T-helper 1 cell treated with Interleukin-12 subunit alpha and Interleukin-12 subunit beta and Interleukin-4 antibody, amounts not matched to agents 30 μg/mL and 1 μg/mL, for 36 hours (primary cell): Measurements from ENCODE around the gene CELF5.

Experiments used
- H3K27ac Mint-ChIP-seq: one replicate; pipeline ENCODE4 v1.8.0; 2021; ENCODE audit warnings: mild to moderate bottlenecking, mixed read lengths
- H3K27me3 Mint-ChIP-seq: one replicate; pipeline ENCODE4 v1.8.0; 2021; ENCODE audit warnings: low read depth, mixed read lengths
- H3K36me3 Mint-ChIP-seq: one replicate; pipeline ENCODE4 v1.8.0; 2021; ENCODE audit warnings: low read depth, mixed read lengths
- H3K4me1 Mint-ChIP-seq: one replicate; pipeline ENCODE4 v1.8.0; 2021; ENCODE audit warnings: low read depth, mixed read lengths
- H3K4me3 Mint-ChIP-seq: one replicate; pipeline ENCODE4 v1.8.0; 2021; ENCODE audit warnings: mild to moderate bottlenecking, moderate library complexity, mixed read lengths
- H3K9me3 Mint-ChIP-seq: one replicate; pipeline ENCODE4 v1.8.0; 2021; ENCODE audit warnings: mixed read lengths

Gene CELF5

GRCh38 chr19:3224346-3225168 is at the start of gene CELF5:
Gene CELF5 (plus strand): TSS chr19:3224661. CDS start chr19:3224740, 79 bp downstream.
- Mint-ChIP-seq H3K9me3 (no peaks in the 10 kb centered on the region), H3K36me3 (no peaks in the 10 kb centered on the region), H3K27me3 (peaks cover 25% of the 10 kb centered on the region), H3K4me3 (no peak within 1 kb of the TSS), H3K27ac (no peak within 1 kb of the TSS), H3K4me1 (no peaks in the 10 kb centered on the region)

GRCh38 chr19:3175781-3176714 is 48.4 kb upstream of the CELF5 start:
- no peaks in the 10 kb centered on the region for H3K27me3 Mint-ChIP-seq
- peak overlapping the region; percentile 99 for H3K27ac Mint-ChIP-seq
- peak overlapping the region; percentile 82 for H3K4me3 Mint-ChIP-seq
- H3K36me3 Mint-ChIP-seq: peaks cover 35% of the 10 kb centered on the region
- no peaks in the 10 kb centered on the region for H3K9me3 Mint-ChIP-seq
- H3K4me1 Mint-ChIP-seq: peaks cover 19% of the 10 kb centered on the region

- Mint-ChIP-seq H3K27me3 (no peaks in the 10 kb centered on the region), H3K4me1 (peaks cover 16% of the 10 kb centered on the region), H3K9me3 (no peaks in the 10 kb centered on the region), H3K4me3 (peak overlapping the region; percentile 82), H3K36me3 (peaks cover 34% of the 10 kb centered on the region), H3K27ac (peak overlapping the region; percentile 99)
These were observed 47.6 kb upstream of the CELF5 start for GRCh38 chr19:3176715-3177501.

DNA sequence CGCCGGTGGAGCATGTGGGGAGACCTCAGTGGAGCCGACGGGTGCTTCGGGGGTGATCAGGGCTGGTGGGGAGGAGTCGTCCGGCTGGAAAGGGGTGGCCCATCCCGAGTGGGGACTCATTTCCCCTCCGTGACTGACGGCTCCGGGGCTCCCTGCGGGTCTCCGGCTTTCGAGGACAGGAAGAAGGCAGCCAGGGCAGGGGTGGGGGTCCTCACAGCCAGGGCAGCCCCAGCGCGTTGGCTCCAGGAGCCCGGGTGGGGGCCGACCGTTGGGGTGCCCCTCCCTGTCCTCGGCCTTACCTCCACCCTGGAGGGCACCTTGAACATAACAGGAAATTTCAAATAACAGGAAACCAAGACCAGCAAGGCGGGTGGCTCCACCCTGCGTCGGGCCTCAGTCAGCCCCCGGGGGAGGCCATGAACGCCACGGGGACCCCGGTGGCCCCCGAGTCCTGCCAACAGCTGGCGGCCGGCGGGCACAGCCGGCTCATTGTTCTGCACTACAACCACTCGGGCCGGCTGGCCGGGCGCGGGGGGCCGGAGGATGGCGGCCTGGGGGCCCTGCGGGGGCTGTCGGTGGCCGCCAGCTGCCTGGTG is 46.0 kb upstream of the CELF5 start, which contains the start of gene S1PR4:
Gene S1PR4, plus strand, starts transcription at position 393 of the 596 bp plus-strand sequence. Its CDS starts 24 bp downstream, at position 417.
- peak within 1 kb of the TSS; percentile 98 for H3K4me3 Mint-ChIP-seq
- H3K9me3 Mint-ChIP-seq: no peaks in the 10 kb centered on the region
- no peaks in the 10 kb centered on the region for H3K27me3 Mint-ChIP-seq
- peak within 1 kb of the TSS; percentile 94 for H3K27ac Mint-ChIP-seq
- peaks cover 38% of the 10 kb centered on the region for H3K36me3 Mint-ChIP-seq
- H3K4me1 Mint-ChIP-seq: peaks cover 16% of the 10 kb centered on the region

DNA sequence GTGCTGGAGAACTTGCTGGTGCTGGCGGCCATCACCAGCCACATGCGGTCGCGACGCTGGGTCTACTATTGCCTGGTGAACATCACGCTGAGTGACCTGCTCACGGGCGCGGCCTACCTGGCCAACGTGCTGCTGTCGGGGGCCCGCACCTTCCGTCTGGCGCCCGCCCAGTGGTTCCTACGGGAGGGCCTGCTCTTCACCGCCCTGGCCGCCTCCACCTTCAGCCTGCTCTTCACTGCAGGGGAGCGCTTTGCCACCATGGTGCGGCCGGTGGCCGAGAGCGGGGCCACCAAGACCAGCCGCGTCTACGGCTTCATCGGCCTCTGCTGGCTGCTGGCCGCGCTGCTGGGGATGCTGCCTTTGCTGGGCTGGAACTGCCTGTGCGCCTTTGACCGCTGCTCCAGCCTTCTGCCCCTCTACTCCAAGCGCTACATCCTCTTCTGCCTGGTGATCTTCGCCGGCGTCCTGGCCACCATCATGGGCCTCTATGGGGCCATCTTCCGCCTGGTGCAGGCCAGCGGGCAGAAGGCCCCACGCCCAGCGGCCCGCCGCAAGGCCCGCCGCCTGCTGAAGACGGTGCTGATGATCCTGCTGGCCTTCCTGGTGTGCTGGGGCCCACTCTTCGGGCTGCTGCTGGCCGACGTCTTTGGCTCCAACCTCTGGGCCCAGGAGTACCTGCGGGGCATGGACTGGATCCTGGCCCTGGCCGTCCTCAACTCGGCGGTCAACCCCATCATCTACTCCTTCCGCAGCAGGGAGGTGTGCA is 45.3 kb upstream of the CELF5 start:
- peak overlapping the region; percentile 91 for H3K27ac Mint-ChIP-seq
- H3K4me3 Mint-ChIP-seq: peak overlapping the region; percentile 98
- H3K27me3 Mint-ChIP-seq: no peaks in the 10 kb centered on the region
- no peaks in the 10 kb centered on the region for H3K9me3 Mint-ChIP-seq
- peaks cover 20% of the 10 kb centered on the region for H3K4me1 Mint-ChIP-seq
- H3K36me3 Mint-ChIP-seq: peaks cover 42% of the 10 kb centered on the region

DNA sequence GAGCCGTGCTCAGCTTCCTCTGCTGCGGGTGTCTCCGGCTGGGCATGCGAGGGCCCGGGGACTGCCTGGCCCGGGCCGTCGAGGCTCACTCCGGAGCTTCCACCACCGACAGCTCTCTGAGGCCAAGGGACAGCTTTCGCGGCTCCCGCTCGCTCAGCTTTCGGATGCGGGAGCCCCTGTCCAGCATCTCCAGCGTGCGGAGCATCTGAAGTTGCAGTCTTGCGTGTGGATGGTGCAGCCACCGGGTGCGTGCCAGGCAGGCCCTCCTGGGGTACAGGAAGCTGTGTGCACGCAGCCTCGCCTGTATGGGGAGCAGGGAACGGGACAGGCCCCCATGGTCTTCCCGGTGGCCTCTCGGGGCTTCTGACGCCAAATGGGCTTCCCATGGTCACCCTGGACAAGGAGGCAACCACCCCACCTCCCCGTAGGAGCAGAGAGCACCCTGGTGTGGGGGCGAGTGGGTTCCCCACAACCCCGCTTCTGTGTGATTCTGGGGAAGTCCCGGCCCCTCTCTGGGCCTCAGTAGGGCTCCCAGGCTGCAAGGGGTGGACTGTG is 44.6 kb upstream of the CELF5 start:
- H3K9me3 Mint-ChIP-seq: no peaks in the 10 kb centered on the region
- H3K27me3 Mint-ChIP-seq: no peaks in the 10 kb centered on the region
- H3K27ac Mint-ChIP-seq: peak overlapping the region; percentile 91
- H3K4me3 Mint-ChIP-seq: peak overlapping the region; percentile 98
- peaks cover 46% of the 10 kb centered on the region for H3K36me3 Mint-ChIP-seq
- peaks cover 26% of the 10 kb centered on the region for H3K4me1 Mint-ChIP-seq

- Mint-ChIP-seq H3K9me3 (no peaks in the 10 kb centered on the region), H3K36me3 (peaks cover 43% of the 10 kb centered on the region), H3K4me3 (peak overlapping the region; percentile 88), H3K27me3 (no peaks in the 10 kb centered on the region), H3K27ac (peak overlapping the region; percentile 64), H3K4me1 (peaks cover 36% of the 10 kb centered on the region)
These were observed 40.5 kb upstream of the CELF5 start for GRCh38 chr19:3183721-3184641.

DNA sequence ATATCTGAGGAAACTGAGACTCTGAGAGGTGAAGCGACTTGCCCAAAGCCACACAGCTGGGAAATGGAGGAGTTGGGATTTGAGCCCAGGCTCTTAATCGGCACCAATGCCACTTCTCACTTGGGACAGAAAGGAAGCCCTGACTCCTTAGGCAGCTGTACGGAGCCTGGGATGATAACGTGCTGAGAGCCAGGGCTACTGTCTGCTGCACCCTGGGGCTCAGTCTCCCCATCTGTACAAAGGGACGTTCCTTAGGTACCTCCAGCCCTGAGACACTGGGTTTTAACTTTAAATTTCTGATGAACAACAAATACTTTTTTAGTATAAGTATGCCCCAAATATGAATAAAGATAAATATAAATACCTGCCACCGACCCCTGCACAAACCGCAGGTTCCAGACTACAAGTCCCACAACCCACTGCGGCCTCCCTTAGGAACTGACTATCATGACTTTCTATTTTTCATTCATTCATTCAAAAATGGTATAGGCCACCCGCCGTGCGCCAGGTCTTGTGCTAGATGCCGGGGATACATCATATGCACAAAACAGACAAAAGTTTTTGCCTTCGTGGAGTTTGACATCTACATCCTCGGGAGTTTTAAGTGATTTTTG is 39.5 kb upstream of the CELF5 start:
- Mint-ChIP-seq H3K27me3 (no peaks in the 10 kb centered on the region), H3K9me3 (no peaks in the 10 kb centered on the region), H3K27ac (peak overlapping the region; percentile 90), H3K4me3 (peak overlapping the region; percentile 88), H3K4me1 (peaks cover 36% of the 10 kb centered on the region), H3K36me3 (peaks cover 37% of the 10 kb centered on the region)

DNA sequence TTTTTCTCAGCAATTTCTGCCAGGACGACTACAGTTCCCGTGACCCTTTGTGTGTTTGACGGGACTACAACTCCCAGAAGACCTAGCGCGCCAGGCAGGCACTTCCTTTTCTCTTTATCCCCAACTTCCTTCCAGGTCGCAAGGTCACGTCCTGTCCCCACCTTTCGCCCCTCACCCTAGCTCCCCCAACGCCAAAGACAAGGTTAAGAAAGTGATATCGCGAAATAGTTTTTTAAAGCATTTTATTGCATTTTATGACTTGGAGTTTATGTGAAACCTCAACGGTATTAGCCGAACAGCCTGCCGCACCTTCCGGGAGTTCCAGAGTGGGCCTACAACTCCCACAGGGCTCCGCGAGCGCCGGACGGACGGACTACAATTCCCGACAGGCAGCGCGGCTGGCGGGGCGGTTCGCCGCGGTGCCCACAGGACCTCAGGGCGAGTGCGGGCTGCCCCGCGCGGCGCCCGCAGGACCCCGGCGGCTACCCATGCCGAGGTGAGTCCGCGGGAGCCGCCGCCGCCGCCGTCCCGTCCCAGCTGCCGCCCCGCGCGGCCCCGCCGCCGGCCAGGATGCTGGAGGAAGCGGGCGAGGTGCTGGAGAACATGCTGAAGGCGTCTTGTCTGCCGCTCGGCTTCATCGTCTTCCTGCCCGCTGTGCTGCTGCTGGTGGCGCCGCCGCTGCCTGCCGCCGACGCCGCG is 38.9 kb upstream of the CELF5 start, which contains the start of gene NCLN:
Gene NCLN, plus strand, starts transcription at position 470 of the 699 bp plus-strand sequence. Its CDS starts 101 bp downstream, at position 571.
- H3K36me3 Mint-ChIP-seq: peaks cover 31% of the 10 kb centered on the region

GRCh38 chr19:3186160-3186688 is 38.2 kb upstream of the CELF5 start:
- Mint-ChIP-seq H3K9me3 (no peaks in the 10 kb centered on the region), H3K27me3 (no peaks in the 10 kb centered on the region), H3K4me1 (peaks cover 36% of the 10 kb centered on the region), H3K4me3 (peak overlapping the region; percentile 93), H3K27ac (peak overlapping the region; percentile 88), H3K36me3 (peaks cover 24% of the 10 kb centered on the region)

More for the DNA sequence above, 38.9 kb upstream of the CELF5 start, which contains the start of gene NCLN:
- Mint-ChIP-seq H3K9me3 (no peaks in the 10 kb centered on the region), H3K27ac (peak within 1 kb of the TSS; percentile 90), H3K27me3 (no peaks in the 10 kb centered on the region), H3K4me1 (peaks cover 36% of the 10 kb centered on the region), H3K4me3 (peak within 1 kb of the TSS; percentile 93)
